K562 (cell line): ENCODE results near the gene GABRR2. TPM values are rescaled to one million over a fixed set of nuclear protein-coding genes. Genes with fewer than 3 reads are reported as not detected.

Experiments
- BRD4 ChIP-seq: fragments of 200-600 bp; sonication (generic); IDR thresholded peaks from 2 replicates; pipeline ENCODE4 v1.6.1; 2017; ENCODE audit warnings: inconsistent platforms
- CBX1 ChIP-seq: sonication (generic); IDR thresholded peaks from 2 replicates; pipeline ENCODE4 v1.6.1; 2016; ENCODE audit warnings: antibody characterized with exemption, low read depth, mild to moderate bottlenecking
- FOSL1 ChIP-seq: fragments of 200-800 bp; sonication (Bioruptor generic); conservative IDR thresholded peaks from 2 replicates; pipeline ENCODE4 v1.6.1; 2016; ENCODE audit warnings: missing genetic modification characterization, missing compliant biosample characterization
- HES1 ChIP-seq: fragments of 450-650 bp; IDR thresholded peaks from 2 replicates; pipeline ENCODE4 v1.6.1; 2016; ENCODE audit warnings: low read depth, mild to moderate bottlenecking, moderate library complexity
- MTA1 ChIP-seq: fragments of 450-650 bp; IDR thresholded peaks from 2 replicates; pipeline ENCODE4 v1.6.1; 2017; ENCODE audit warnings: borderline replicate concordance
- NKRF ChIP-seq: fragments of 450-650 bp; IDR thresholded peaks from 2 replicates; pipeline ENCODE4 v1.6.1; 2016; ENCODE audit warnings: borderline replicate concordance
- PHTF2 ChIP-seq: fragments of 250-450 bp; sonication (Bioruptor Pico); IDR thresholded peaks from 2 replicates; pipeline ENCODE4 v1.5.0; 2021; ENCODE audit warnings: mild to moderate bottlenecking
- TCF3 ChIP-seq: sonication (generic); formaldehyde crosslinking; IDR thresholded peaks from 2 replicates; pipeline ENCODE4 v1.4.0; 2020; ENCODE audit warnings: mild to moderate bottlenecking, missing genetic modification reagents
- VEZF1 ChIP-seq: fragments of 200-800 bp; sonication (Bioruptor generic); IDR thresholded peaks from 2 replicates; pipeline ENCODE4 v1.6.1; 2017; ENCODE audit warnings: missing genetic modification characterization, missing compliant biosample characterization
- polyA plus RNA-seq, 8 experiments: library from polyadenylated mRNA; depleted of rRNA in 4 of 8; stranded (reverse) in 5 of 8; unstranded in 3 of 8; fragments of >200 nt; fragmentation: Nextera tagmentation in 2 of 8; fragmentation: Illumina TruSeq in 1 of 8; extraction: Ambion mirVana in 2 of 8; extraction: Trizol in 1 of 8; gene quantifications; 2 replicates each; pipeline versions ENCODE4 v1.2.1 to v1.2.3, GENCODE V29; 2011 to 2014; ENCODE audit warnings: inconsistent platforms in 1 of 8, missing spikeins in 1 of 8
- total RNA-seq, 7 experiments: library from RNA; depleted of rRNA in 6 of 7; stranded (reverse); fragments of >200 nt in 6 of 7; fragmentation: Illumina TruSeq in 2 of 7; extraction: Trizol in 2 of 7; gene quantifications; 2 replicates each; pipeline versions ENCODE4 v1.2.1 to v1.2.3, GENCODE V29; 2011 to 2021; ENCODE audit warnings: low replicate concordance in 1 of 7
- TF ChIP-seq, protein P1 (sequence below): fragments of 450-650 bp; IDR thresholded peaks from 2 replicates; pipeline ENCODE4 v1.6.1; 2018; ENCODE audit warnings: mild to moderate bottlenecking, low read depth; ENCODE audit not compliant: partially characterized antibody
- TF ChIP-seq, protein P2 (sequence below), 2 experiments: IDR thresholded peaks; 2 replicates each; pipeline ENCODE4 v1.6.1; 2011; ENCODE audit warnings: borderline replicate concordance in 1 of 2, control low read depth in 1 of 2, low read depth in 1 of 2, low read length in 1 of 2, mild to moderate bottlenecking in 1 of 2, mixed read lengths in 1 of 2, moderate library complexity in 1 of 2; ENCODE audit not compliant: insufficient read depth in 1 of 2, insufficient read length in 1 of 2, poor library complexity in 1 of 2, severe bottlenecking in 1 of 2; ENCODE audit errors: extremely low read depth in 1 of 2
- TF ChIP-seq, protein P3 (sequence below), 2 experiments: fragments of 250-450 bp in 1 of 2; fragments of 450-650 bp in 1 of 2; sonication (Bioruptor Pico) in 1 of 2; IDR thresholded peaks; 2 replicates each; pipeline versions ENCODE4 v1.6.1 to v1.8.0; 2016 to 2021; ENCODE audit warnings: mild to moderate bottlenecking in 2 of 2, moderate library complexity in 2 of 2, missing compliant biosample characterization in 1 of 2, missing genetic modification characterization in 1 of 2

Gene GABRR2
- total and polyA plus RNA-seq, 9 of the 15 experiments (the other 6 are each of a cell fraction or from before 2014, with no cell fraction given) = 0.09 to 0.13 (median 0.10) TPM; not detected in 6

DNA sequence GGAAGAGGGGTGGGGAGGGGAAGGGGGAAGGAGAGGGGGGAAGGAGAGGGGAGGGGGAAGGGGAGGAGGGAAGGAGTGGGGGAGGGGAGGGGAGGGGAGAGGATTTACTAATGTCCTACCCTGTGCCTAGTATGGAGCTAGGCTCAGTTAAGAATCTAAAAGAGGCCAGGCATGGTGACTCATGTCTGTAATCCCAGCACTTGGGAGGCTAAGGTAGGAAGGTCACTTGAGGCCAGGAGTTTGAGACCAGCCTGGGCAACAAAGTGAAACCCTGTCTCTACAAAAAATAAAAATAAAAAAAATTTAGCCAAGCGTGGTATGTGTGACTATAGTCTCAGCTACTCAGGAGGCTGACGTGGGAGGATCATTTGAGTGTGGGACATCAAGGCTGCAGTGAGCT is 24.5 kb upstream of the GABRR2 start (continued):
- TF ChIP-seq VEZF1 (peak; percentile 29; the same call in 1 of the 2 replicates), HES1 (no peak), TCF3 (no peak), NKRF (no peak), CBX1 (no peak), FOSL1 (0 out of 2 replicates have a peak, but pooled peaks have one; percentile 24), MTA1 (no peak), BRD4 (no peak), PHTF2 (CRISPR knock-in tag) (no peak)
- TF ChIP-seq, protein P1, sequence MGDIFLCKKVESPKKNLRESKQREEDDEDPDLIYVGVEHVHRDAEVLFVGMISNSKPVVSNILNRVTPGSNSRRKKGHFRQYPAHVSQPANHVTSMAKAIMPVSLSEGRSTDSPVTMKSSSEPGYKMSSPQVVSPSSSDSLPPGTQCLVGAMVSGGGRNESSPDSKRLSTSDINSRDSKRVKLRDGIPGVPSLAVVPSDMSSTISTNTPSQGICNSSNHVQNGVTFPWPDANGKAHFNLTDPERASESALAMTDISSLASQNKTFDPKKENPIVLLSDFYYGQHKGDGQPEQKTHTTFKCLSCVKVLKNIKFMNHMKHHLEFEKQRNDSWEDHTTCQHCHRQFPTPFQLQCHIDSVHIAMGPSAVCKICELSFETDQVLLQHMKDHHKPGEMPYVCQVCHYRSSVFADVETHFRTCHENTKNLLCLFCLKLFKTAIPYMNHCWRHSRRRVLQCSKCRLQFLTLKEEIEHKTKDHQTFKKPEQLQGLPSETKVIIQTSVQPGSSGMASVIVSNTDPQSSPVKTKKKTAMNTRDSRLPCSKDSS = no peak
- TF ChIP-seq, protein P2, sequence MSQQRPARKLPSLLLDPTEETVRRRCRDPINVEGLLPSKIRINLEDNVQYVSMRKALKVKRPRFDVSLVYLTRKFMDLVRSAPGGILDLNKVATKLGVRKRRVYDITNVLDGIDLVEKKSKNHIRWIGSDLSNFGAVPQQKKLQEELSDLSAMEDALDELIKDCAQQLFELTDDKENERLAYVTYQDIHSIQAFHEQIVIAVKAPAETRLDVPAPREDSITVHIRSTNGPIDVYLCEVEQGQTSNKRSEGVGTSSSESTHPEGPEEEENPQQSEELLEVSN (IDR thresholded peaks at IDR 0.05; ENCODE audit: borderline replicate concordance in 1 of 2, extremely low read depth in 1 of 2, insufficient read depth in 1 of 2, insufficient read length in 1 of 2, low read depth in 1 of 2, low read length in 1 of 2, poor library complexity in 1 of 2, severe bottlenecking in 1 of 2) = no peak
- TF ChIP-seq, protein P3, sequence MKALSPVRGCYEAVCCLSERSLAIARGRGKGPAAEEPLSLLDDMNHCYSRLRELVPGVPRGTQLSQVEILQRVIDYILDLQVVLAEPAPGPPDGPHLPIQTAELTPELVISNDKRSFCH (CRISPR knock-in tag; IDR thresholded peaks at IDR 0.05) = no peak
- TF ChIP-seq, protein P3 (tag; IDR thresholded peaks at IDR 0.05) = no peak
